Right atrium auricular region (tissue), 2 donors: ENCODE data around the gene AGO3. TPM values are rescaled to one million over a fixed set of nuclear protein-coding genes. Genes with fewer than 3 reads are reported as not detected.

Experiments used
- DNase-seq: peaks from one replicate; pipeline ENCODE4 v3.0.0-alpha.2; 2019; ENCODE audit warnings: low spot score
- H3K27ac ChIP-seq, 2 donors: fragments of 200-600 bp; sonication (generic); 1 replicate in 1 of 2; 2 replicates in 1 of 2; pipeline ENCODE4 v1.5.1; 2016 to 2019
- H3K27me3 ChIP-seq, 2 donors: fragments of 200-600 bp; sonication (generic); one replicate each; pipeline versions ENCODE4 v1.5.1 to v1.6.0; 2017 to 2019
- H3K36me3 ChIP-seq: fragments of 200-600 bp; sonication (generic); one replicate; pipeline ENCODE4 v1.5.1; 2016
- H3K4me1 ChIP-seq, 2 donors: fragments of 200-600 bp; sonication (generic); one replicate each; pipeline versions ENCODE4 v1.5.1 to v1.6.0; 2017 to 2019
- H3K4me3 ChIP-seq, 2 donors: fragments of 200-600 bp; sonication (generic); 1 replicate in 1 of 2; 2 replicates in 1 of 2; pipeline ENCODE4 v1.5.1; 2017 to 2019; ENCODE audit warnings: mild to moderate bottlenecking in 1 of 2, moderate library complexity in 1 of 2
- H3K9me3 ChIP-seq, 2 donors: fragments of 200-600 bp; sonication (generic); one replicate each; pipeline ENCODE4 v1.5.1; 2019
- total RNA-seq, 2 donors: library from RNA; depleted of rRNA; stranded (reverse); fragments of >200 nt; gene quantifications; one replicate each; pipeline ENCODE4 v1.1.0, GENCODE V29; 2016
- TF ChIP-seq, protein P1 (sequence below), 2 donors: fragments of 200-600 bp; sonication (generic); IDR thresholded peaks; one replicate each; pipeline ENCODE4 v1.5.1; 2019; ENCODE audit warnings: antibody characterized with exemption in 2 of 2

AGO3 gene
- total RNA-seq, 2 donors from 2014 or later: 10.1 to 10.6 TPM

DNA sequence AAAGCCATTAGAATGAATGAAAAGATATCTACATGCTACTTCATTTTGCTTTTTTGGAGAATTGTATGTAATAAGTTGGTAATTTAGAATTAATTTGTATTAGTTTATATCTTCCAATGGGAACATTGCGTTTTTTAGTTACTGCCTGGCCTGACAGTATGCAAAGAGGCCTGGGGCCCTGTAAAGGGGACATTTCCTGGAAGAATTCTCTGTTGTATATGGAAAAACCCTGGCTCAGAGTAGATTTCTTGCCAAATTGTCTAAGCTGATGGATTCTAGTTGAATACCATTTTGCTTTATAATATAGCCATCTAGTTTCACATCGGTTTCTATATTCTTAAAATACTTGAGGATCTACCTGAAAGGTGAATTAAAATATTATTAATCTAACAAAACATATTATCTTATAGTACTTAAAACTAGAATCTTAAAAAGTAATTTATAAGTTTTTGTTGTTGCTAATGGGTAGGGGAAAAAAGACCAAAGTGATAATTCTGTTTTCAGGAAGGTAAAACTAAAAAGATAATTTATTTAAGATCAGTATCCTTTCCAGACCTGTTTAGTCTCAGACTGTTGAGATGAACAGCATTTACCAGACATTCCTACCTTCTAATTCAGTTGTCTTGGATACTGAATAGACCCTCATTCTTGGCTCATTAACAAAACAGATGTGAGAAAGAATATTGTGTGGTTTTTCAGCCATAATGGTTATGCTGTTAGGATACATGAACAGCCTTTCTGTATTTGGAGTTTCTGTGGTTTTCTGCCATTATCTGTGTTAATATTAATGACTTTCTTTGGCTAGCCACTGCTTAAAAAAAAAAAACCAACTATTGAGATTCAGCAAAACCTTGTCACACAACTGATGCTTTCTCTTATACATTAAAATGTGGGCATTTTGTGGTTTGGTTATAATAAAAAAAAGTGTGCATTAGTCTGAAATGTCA, 4.8 kb downstream of the AGO3 start:
- no peaks in the 10 kb centered on the region for H3K36me3 ChIP-seq
- no peak for DNase-seq
- no peak overlapping the region for H3K27ac ChIP-seq
- TF ChIP-seq, protein P1, sequence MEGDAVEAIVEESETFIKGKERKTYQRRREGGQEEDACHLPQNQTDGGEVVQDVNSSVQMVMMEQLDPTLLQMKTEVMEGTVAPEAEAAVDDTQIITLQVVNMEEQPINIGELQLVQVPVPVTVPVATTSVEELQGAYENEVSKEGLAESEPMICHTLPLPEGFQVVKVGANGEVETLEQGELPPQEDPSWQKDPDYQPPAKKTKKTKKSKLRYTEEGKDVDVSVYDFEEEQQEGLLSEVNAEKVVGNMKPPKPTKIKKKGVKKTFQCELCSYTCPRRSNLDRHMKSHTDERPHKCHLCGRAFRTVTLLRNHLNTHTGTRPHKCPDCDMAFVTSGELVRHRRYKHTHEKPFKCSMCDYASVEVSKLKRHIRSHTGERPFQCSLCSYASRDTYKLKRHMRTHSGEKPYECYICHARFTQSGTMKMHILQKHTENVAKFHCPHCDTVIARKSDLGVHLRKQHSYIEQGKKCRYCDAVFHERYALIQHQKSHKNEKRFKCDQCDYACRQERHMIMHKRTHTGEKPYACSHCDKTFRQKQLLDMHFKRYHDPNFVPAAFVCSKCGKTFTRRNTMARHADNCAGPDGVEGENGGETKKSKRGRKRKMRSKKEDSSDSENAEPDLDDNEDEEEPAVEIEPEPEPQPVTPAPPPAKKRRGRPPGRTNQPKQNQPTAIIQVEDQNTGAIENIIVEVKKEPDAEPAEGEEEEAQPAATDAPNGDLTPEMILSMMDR (IDR thresholded peaks at IDR 0.05): no peak
- H3K27me3 ChIP-seq: no peaks in the 10 kb centered on the region
- H3K4me1 ChIP-seq: peaks cover 0 to 27% of the 10 kb centered on the region in 2 donors
- no peak overlapping the region for H3K4me3 ChIP-seq
- no peaks in the 10 kb centered on the region for H3K9me3 ChIP-seq

DNA sequence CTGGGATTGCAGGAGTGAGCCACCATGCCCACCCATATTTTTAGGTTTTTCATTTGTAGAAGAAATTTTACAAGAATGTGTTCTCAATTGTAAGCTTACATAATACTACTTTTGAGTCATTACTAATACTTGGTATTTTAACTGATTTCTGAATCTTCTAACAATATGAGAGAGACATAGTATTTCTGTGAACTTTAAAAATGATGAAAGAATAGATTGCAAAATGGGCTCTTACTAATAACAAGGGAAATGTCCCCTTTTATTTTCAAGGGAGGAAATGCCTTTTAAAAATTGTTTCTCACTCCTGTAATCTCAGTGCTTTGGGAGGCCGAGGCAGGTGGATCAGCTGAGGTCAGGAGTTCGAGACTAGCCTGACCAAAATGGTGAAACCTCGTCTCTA, 5.9 kb downstream of the AGO3 start:
- Histone ChIP-seq H3K4me3 (no peak overlapping the region), H3K4me1 (peaks cover 0 to 30% of the 10 kb centered on the region in 2 donors), H3K27me3 (no peaks in the 10 kb centered on the region), H3K9me3 (no peaks in the 10 kb centered on the region), H3K36me3 (no peaks in the 10 kb centered on the region), H3K27ac (no peak overlapping the region)
- DNase-seq: no peak
- TF ChIP-seq, protein P1 (IDR thresholded peaks at IDR 0.05): no peak

DNA sequence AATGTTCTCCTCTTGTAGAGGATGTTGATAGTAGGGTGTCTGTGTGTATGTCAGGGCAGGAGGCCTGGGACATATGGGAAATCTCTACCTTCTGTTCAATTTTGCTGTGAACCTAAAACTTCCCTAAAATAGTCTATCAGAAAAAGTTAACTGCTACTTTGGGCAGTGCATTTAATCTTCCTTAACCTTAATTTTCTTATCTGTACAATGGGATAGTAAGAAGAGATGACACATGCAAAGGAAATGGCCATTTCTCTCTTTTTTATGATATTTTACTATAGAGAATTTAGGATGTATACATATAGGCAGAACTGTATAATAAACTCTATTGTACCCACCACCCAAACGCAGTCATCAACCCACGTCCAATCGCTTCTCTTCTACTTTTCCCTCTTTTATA, 8.6 kb downstream of the AGO3 start:
- Histone ChIP-seq H3K9me3 (no peaks in the 10 kb centered on the region), H3K36me3 (no peaks in the 10 kb centered on the region), H3K4me3 (no peak overlapping the region), H3K27ac (no peak overlapping the region), H3K27me3 (no peaks in the 10 kb centered on the region), H3K4me1 (peaks cover 0 to 25% of the 10 kb centered on the region in 2 donors)
- no peak for DNase-seq
- TF ChIP-seq, protein P1 (IDR thresholded peaks at IDR 0.05): no peak

DNA sequence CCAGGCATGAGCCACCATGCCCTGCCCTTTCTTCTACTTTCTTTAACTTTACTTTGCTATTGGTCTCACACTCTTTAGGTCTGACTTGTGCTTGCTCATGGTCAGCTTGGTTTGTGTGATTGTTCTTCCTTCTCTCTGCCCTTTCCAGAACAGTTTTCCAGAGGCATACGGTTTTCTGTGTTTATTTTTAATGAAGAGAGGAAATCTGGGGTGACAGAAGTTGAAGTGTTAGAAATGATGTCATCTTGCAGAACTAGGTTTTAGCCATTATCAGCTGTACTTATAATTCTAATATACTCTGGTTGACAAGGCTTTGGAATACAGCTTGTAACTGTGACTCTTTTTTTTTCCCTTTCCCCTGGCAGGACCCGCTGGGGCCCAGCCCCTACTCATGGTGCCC, 14.4 kb downstream of the AGO3 start:
- Histone ChIP-seq H3K27ac (no peak overlapping the region), H3K4me3 (no peak overlapping the region), H3K36me3 (no peaks in the 10 kb centered on the region), H3K27me3 (no peaks in the 10 kb centered on the region), H3K4me1 (peaks cover 0 to 40% of the 10 kb centered on the region in 2 donors), H3K9me3 (no peaks in the 10 kb centered on the region)
- TF ChIP-seq, protein P1 (IDR thresholded peaks at IDR 0.05): no peak
- no peak for DNase-seq

DNA sequence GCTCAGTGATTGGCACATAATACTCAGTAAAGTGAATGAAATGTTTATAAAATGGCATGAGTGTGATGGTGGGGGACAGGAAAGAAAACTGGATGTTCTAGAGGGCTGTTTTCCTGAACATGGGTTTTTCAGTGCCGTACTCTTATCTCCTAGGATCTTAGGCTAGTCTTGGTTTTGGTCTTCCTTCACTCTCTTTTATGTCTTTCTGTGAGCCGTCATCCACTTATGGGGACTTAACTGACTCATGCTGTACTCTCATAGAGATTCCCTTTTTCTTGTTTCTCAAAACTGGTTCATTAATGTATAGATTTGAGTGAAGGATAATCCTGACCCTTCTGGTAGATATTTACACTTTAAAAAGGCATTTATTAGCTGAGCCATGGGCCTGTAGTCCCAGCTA, 16.6 kb downstream of the AGO3 start:
- Histone ChIP-seq H3K9me3 (no peaks in the 10 kb centered on the region), H3K4me1 (peaks cover 0 to 28% of the 10 kb centered on the region in 2 donors), H3K27ac (no peak overlapping the region), H3K4me3 (no peak overlapping the region), H3K27me3 (no peaks in the 10 kb centered on the region), H3K36me3 (no peaks in the 10 kb centered on the region)
- no peak for DNase-seq
- TF ChIP-seq, protein P1 (IDR thresholded peaks at IDR 0.05): no peak
